Kidney tubule cell (primary cell): ENCODE measurements around the gene HMCN1.
A peak's percentile ranks its signal among the peaks of the same experiment; 100 is the strongest.

Source experiments
- DNase-seq: peaks from one replicate; pipeline ENCODE4 v3.0.0-alpha.2; 2018; ENCODE audit warnings: low spot score

HMCN1 gene

GRCh38 chr1:185969028-185969427, 234.8 kb downstream of the HMCN1 start:
- DNase-seq, result no peak

GRCh38 chr1:185969524-185969991, 235.4 kb downstream of the HMCN1 start:
- peak; percentile 43 for DNase-seq

- peak; percentile 89 for DNase-seq
Observed at GRCh38 chr1:185971688-185972087, 237.5 kb downstream of the HMCN1 start.

- peak; percentile 38 for DNase-seq
Observed at GRCh38 chr1:185972096-185972850, 238.1 kb downstream of the HMCN1 start.

GRCh38 chr1:185973645-185974044, 239.5 kb downstream of the HMCN1 start:
- DNase-seq, result peak; percentile 92

- no peak for DNase-seq
Observed at GRCh38 chr1:185974367-185975170, 240.4 kb downstream of the HMCN1 start.

- no peak for DNase-seq
Observed at GRCh38 chr1:185980891-185981290, 246.7 kb downstream of the HMCN1 start.

- DNase-seq, result no peak
Observed at GRCh38 chr1:185984113-185984836, 250.1 kb downstream of the HMCN1 start.

- no peak for DNase-seq
Observed at GRCh38 chr1:185987611-185988321, 253.6 kb downstream of the HMCN1 start.

GRCh38 chr1:185990565-185990964, 256.4 kb downstream of the HMCN1 start:
- DNase-seq, result no peak

- DNase-seq, result no peak
Observed at GRCh38 chr1:185991266-185991665, 257.1 kb downstream of the HMCN1 start.

GRCh38 chr1:185996211-185996610, 262.0 kb downstream of the HMCN1 start:
- DNase-seq, result peak; percentile 91

- DNase-seq, result peak; percentile 38
Observed at GRCh38 chr1:185998391-185998790, 264.2 kb downstream of the HMCN1 start.

- no peak for DNase-seq
Observed at GRCh38 chr1:186002406-186002805, 268.2 kb downstream of the HMCN1 start.

GRCh38 chr1:186009039-186009737, 275.0 kb downstream of the HMCN1 start:
- DNase-seq, result no peak

GRCh38 chr1:186014370-186015037, 280.3 kb downstream of the HMCN1 start:
- DNase-seq, result peak; percentile 9

GRCh38 chr1:186016856-186017255, 282.7 kb downstream of the HMCN1 start:
- DNase-seq, result peak; percentile 42

GRCh38 chr1:186022184-186022583, 288.0 kb downstream of the HMCN1 start:
- no peak for DNase-seq

GRCh38 chr1:186026946-186027345, 292.8 kb downstream of the HMCN1 start:
- DNase-seq, result no peak

- no peak for DNase-seq
Observed at GRCh38 chr1:186027621-186028020, 293.4 kb downstream of the HMCN1 start.

GRCh38 chr1:186030453-186030852, 296.3 kb downstream of the HMCN1 start:
- no peak for DNase-seq
